Measurements from ENCODE around the gene MYO1B.

- no peak for TF ChIP-seq TAF1 (IDR thresholded peaks at IDR 0.05; ENCODE audit: low read depth, low read length)
- no peak for TF ChIP-seq POLR2A (IDR thresholded peaks at IDR 0.05; ENCODE audit: low read depth, low read length)
- TF ChIP-seq POLR2AphosphoS5 (IDR thresholded peaks at IDR 0.05; ENCODE audit: low read depth, low read length) = no peak
- TF ChIP-seq SPI1 (IDR thresholded peaks at IDR 0.05; ENCODE audit: low read depth, low read length) = peak; percentile 95
- TF ChIP-seq PAX5 (IDR thresholded peaks at IDR 0.05; ENCODE audit: insufficient read depth, low read length, severe bottlenecking) = no peak
- TF ChIP-seq POU2F2 (IDR thresholded peaks at IDR 0.05; ENCODE audit: low read depth, low read length) = no peak
Observed at GRCh38 chr2:191220671-191221070, 24.5 kb upstream of the MYO1B start.
